Retinal pigment epithelial cell (primary cell): Measurements from ENCODE around the gene CELF4.

Experiments used
- DNase-seq: peaks from one replicate; pipeline ENCODE4 v3.0.0-alpha.2; 2010; ENCODE audit warnings: low read depth
- H3K4me3 ChIP-seq: 2 replicates; pipeline ENCODE4 v1.5.1; 2011; ENCODE audit warnings: mild to moderate bottlenecking, low read length, control low read depth, moderate library complexity
- TF ChIP-seq, protein P1 (sequence below): conservative IDR thresholded peaks from 2 replicates; pipeline ENCODE4 v1.5.1; 2011; ENCODE audit warnings: low read depth, low read length, control low read depth, inconsistent platforms

CELF4 gene

DNA sequence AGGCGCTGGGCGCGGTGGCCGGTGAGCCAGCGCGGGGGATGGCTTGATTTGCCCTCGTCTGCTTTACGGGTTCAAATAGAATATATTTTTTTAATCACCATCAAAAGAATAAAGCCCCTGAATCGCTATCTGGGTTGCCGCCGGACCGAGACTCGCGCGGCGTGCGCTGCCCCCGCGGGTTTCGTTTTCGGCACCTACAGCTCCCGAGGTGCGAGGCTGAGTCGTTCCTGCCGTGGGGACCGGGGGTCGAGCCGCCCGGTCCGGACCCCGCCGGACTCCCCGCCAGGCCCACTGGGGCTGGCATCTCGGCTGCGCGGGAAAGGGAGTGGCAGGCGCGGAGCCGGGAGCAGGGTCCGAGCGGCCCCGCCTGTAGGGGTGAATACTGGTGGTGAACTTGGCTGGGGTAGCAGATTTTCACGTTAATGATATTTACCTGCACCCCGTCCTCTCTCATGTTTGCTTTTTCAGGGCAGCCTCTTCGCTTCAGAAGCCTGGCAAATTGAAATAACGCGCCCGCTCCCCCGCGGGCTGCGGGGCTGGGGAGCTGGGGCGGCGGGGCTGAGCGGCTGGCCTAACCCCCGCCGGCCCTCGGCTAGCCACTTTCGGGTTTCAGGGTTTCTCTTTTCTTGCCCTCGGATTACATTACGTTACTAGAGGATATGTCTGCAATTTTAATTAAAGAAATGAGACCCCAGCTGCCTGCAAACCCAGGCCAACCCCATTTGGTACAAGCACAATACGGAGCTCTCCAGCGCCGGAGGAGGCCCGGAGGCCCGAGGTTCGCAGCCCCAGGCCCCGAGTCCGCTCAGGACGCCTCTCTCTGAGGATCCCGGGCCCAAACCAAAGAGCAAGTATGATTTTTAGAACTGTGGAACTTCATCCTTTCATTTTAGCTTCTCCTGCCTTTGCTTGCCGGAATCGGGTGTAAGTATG is 1.7 kb upstream of the CELF4 start:
- peak overlapping the region; percentile 52 for H3K4me3 ChIP-seq
- no peak for DNase-seq
- TF ChIP-seq, protein P1, sequence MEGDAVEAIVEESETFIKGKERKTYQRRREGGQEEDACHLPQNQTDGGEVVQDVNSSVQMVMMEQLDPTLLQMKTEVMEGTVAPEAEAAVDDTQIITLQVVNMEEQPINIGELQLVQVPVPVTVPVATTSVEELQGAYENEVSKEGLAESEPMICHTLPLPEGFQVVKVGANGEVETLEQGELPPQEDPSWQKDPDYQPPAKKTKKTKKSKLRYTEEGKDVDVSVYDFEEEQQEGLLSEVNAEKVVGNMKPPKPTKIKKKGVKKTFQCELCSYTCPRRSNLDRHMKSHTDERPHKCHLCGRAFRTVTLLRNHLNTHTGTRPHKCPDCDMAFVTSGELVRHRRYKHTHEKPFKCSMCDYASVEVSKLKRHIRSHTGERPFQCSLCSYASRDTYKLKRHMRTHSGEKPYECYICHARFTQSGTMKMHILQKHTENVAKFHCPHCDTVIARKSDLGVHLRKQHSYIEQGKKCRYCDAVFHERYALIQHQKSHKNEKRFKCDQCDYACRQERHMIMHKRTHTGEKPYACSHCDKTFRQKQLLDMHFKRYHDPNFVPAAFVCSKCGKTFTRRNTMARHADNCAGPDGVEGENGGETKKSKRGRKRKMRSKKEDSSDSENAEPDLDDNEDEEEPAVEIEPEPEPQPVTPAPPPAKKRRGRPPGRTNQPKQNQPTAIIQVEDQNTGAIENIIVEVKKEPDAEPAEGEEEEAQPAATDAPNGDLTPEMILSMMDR = no peak

DNA sequence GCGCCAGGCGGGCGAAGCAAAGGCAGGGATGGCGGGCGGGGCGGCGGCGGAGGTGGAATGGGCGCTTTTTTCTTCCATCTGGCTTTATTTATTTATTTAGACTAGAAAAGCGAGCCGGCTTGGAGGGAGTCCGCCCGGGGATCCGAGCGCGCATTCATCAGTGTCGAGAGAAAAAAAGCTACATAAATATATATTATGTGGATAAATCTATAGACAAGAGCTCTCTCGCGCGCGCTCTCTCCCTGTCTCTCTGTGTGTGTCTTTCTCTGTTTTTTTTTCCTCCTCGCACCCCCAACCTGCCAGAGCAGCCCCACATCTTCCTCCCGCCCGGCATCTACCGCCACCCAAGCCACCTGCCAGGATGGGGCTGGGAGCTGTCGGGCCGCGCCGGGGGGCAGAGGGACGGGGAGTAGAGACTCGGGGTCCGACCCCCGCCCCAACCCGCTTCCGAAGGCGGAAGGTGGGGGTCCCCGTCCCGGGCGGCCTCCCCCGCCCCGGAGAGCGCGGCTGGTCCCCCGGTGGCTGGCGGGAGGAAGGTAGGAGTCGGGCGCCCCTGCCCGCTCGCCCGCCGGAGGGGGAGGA is 972 bp upstream of the CELF4 start:
- no peak for DNase-seq
- TF ChIP-seq, protein P1 = no peak
- peak overlapping the region; percentile 52 for H3K4me3 ChIP-seq

DNA sequence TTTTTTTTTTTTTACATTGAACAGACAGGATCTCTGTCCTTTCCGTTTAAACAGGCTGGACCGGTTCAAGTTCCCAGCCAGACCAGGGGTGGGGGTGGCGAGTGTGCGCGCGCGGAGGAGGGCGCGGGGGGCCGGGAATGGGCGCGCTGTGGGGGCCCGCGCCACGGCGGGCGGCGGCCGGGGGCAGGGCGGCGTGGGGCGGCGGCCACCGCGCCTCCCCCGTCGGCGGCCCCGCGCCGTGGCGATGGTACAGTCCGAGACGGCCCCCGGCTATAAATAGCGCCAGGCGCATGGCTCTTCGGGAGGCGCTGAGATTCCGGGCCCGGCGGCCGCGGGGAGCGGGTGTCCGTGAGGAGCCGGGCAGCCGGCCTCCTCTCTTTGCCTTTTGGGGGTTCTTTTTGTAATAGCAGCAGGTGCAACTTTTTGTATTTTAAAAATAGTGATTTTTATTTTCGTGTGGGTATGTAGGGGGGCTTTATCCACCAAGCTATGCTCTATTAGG is 430 bp upstream of the CELF4 start:
- TF ChIP-seq, protein P1 = no peak
- DNase-seq = no peak
- H3K4me3 ChIP-seq = peak overlapping the region; percentile 69

- peak overlapping the region; percentile 69 for H3K4me3 ChIP-seq
- no peak for DNase-seq
- TF ChIP-seq, protein P1 = no peak
Measured at GRCh38 chr18:37564711-37565100, 892 bp downstream of the CELF4 start.

- H3K4me3 ChIP-seq = no peak overlapping the region
- DNase-seq = no peak
- TF ChIP-seq, protein P1 = no peak
Measured at GRCh38 chr18:37563931-37564392, 1.6 kb downstream of the CELF4 start.

GRCh38 chr18:37561986-37562385 is 3.6 kb downstream of the CELF4 start:
- no peak for DNase-seq
- TF ChIP-seq, protein P1 = no peak
- H3K4me3 ChIP-seq = no peak overlapping the region
